ENCODE results near the gene CD44. TPM values are rescaled to one million over a fixed set of nuclear protein-coding genes. Genes with fewer than 3 reads are reported as not detected.

CD44 gene
- total RNA-seq, 4 donors from 2014 or later = 135 to 636 (median 397) TPM

GRCh38 chr11:35168671-35169070 is 29.7 kb downstream of the CD44 start:
- intact Hi-C loops (cut with DNase I; ENCODE audit: low total_unique reads) = no loop called here
- Histone ChIP-seq H3K4me3 (no peak overlapping the region), H3K4me1 (peaks cover 11 to 25% of the 10 kb centered on the region in 2 donors), H3K36me3 (no peaks in the 10 kb centered on the region), H3K9me3 (no peaks in the 10 kb centered on the region), H3K27ac (peak overlapping the region; percentile 82 to 90), H3K27me3 (no peaks in the 10 kb centered on the region)
- DNase-seq = no peak
- no peak for TF ChIP-seq CTCF (IDR thresholded peaks at IDR 0.05)
- TF ChIP-seq POLR2A (IDR thresholded peaks at IDR 0.05) = no peak

DNA sequence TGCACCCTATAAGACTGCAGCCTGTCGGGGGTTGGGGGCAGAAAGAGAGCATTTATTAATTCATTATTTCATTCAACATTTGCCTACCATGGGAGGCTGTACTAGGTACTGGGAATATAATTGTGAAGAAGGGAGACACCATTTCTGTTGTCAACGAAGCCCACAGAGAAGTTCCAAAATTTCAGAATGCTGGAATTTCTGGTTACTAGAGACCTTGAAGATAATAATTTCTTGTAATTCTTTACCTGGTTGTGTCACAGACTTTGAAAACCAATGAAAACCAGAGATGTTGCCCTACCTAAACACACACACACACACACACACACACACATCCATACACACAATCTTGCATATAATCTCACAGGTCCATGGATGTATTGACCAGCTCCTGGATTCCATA is 30.1 kb downstream of the CD44 start:
- Histone ChIP-seq H3K4me3 (no peak overlapping the region), H3K4me1 (peaks cover 11 to 25% of the 10 kb centered on the region in 2 donors), H3K27me3 (no peaks in the 10 kb centered on the region), H3K27ac (peak overlapping the region; percentile 82 to 90), H3K36me3 (no peaks in the 10 kb centered on the region), H3K9me3 (no peaks in the 10 kb centered on the region)
- intact Hi-C loops (cut with DNase I; ENCODE audit: low total_unique reads) = no loop called here
- no peak for TF ChIP-seq CTCF (IDR thresholded peaks at IDR 0.05)
- TF ChIP-seq POLR2A (IDR thresholded peaks at IDR 0.05) = no peak
- no peak for DNase-seq

DNA sequence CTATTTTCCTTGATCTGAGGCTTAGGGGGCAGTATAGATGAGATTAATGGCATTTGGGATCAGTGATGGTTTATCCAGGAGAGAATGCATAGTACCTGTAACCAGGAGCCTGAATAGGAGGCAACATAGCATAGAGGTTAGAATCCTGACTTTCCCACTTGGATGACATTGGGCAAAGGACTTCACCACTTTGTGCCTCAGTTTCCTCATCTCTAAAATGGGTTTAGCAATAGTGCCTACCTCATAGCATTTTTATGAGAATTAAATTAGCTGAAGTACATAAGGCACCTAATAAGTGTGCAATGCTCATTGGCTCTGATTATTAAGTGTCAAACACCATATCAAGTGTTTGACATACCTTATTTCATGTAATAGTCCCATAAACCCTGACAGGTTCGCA is 30.8 kb downstream of the CD44 start:
- no peaks in the 10 kb centered on the region for H3K9me3 ChIP-seq
- H3K4me1 ChIP-seq = peaks cover 12 to 25% of the 10 kb centered on the region in 2 donors
- H3K27ac ChIP-seq = peak overlapping the region; percentile 82 to 90
- DNase-seq = no peak
- no peaks in the 10 kb centered on the region for H3K27me3 ChIP-seq
- H3K36me3 ChIP-seq = no peaks in the 10 kb centered on the region
- H3K4me3 ChIP-seq = no peak overlapping the region
- intact Hi-C loops (cut with DNase I; ENCODE audit: low total_unique reads) = no loop called here
- no peak for TF ChIP-seq POLR2A (IDR thresholded peaks at IDR 0.05)
- no peak for TF ChIP-seq CTCF (IDR thresholded peaks at IDR 0.05)

DNA sequence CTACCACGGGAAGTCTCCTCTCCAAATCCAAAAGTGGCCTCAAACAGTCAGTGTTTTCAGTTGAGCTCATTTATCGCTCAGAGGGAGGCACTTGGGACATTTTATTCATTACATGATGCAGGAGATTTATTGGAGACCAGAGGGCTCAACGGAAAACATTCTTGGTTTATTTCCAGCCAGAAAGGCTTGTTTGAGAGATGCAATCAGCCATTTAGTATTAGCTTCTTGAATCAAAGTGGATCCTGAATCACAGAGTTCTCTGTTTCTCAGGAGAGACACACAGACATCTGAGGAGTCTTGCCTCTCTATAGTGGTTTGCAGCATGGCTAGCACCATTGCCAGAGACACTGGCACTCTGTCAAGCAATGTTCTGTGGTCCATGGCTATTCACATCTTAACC is 31.5 kb downstream of the CD44 start:
- DNase-seq = no peak
- Histone ChIP-seq H3K4me1 (peaks cover 16 to 22% of the 10 kb centered on the region in 2 donors), H3K27ac (peak overlapping the region; percentile 82 to 90), H3K4me3 (no peak overlapping the region), H3K9me3 (no peaks in the 10 kb centered on the region), H3K27me3 (no peaks in the 10 kb centered on the region), H3K36me3 (no peaks in the 10 kb centered on the region)
- intact Hi-C loops (cut with DNase I; ENCODE audit: low total_unique reads) = no loop called here
- TF ChIP-seq POLR2A (IDR thresholded peaks at IDR 0.05) (no peak), CTCF (IDR thresholded peaks at IDR 0.05) (no peak)

DNA sequence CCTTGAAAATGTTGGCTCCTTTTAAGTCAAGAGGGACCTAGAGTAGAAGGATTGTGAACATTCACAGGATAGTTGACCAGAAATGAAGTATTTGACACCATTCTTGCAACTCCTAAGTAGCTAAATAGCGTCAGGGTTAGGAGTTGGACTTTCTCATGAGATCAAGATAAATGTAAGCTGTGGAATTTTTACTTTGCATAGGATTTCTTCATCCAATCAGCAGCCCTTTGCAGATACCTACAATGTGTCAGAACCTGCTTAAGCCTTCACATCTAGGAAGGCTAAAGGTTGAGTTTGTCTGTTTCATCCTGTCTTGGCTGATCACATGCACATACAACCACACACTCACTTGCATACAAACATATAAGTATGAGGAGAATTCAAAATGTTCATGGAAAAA is 32.3 kb downstream of the CD44 start:
- TF ChIP-seq CTCF (IDR thresholded peaks at IDR 0.05) (no peak), POLR2A (IDR thresholded peaks at IDR 0.05) (no peak)
- no peaks in the 10 kb centered on the region for H3K27me3 ChIP-seq
- no peaks in the 10 kb centered on the region for H3K36me3 ChIP-seq
- H3K9me3 ChIP-seq = no peaks in the 10 kb centered on the region
- no peak overlapping the region for H3K4me3 ChIP-seq
- peaks cover 16 to 19% of the 10 kb centered on the region in 2 donors for H3K4me1 ChIP-seq
- peak overlapping the region; percentile 6 to 90 for H3K27ac ChIP-seq
- intact Hi-C loops (cut with DNase I; ENCODE audit: low total_unique reads) = no loop called here
- DNase-seq = no peak

Measured in uterus (tissue), 4 donors.